Caco-2 (cell line): ENCODE results near the gene NRXN2. TPM values are rescaled to one million over a fixed set of nuclear protein-coding genes. Genes with fewer than 3 reads are reported as not detected.

Experiments
- BruUV-seq: library from RNA; stranded (reverse); fragments of 400-500 nt; replicated peaks from 2 replicates; lab custom pipeline; 2021; lab: Mats Ljungman, UMichigan
- CTCF ChIA-PET: fragments of 300-600 bp; sonication (Branson Sonifier 250); formaldehyde crosslinking; loops from one replicate; lab custom pipeline; 2022; ENCODE audit warnings: antibody characterized with exemption; lab: Charles Lee
- POLR2A ChIA-PET: fragments of 300-600 bp; sonication (Branson Sonifier 250); formaldehyde crosslinking; loops from one replicate; lab custom pipeline; 2022; ENCODE audit warnings: antibody characterized with exemption; lab: Charles Lee
- DNase-seq, 2 experiments: peaks; one replicate each; pipeline versions ENCODE4 v3.0.0 to v3.0.0-alpha.2; 2020 to 2022
- H3K27me3 ChIP-seq: replicated peaks from 2 replicates; pipeline ENCODE4 v1.6.0; 2011; ENCODE audit warnings: low read length; ENCODE audit not compliant: control insufficient read depth, insufficient read depth
- H3K36me3 ChIP-seq: 2 replicates; pipeline ENCODE4 v1.5.1; 2011; ENCODE audit warnings: low read length; ENCODE audit not compliant: control insufficient read depth, insufficient read depth
- H3K4me1 ChIP-seq: fragments of 250-450 bp; sonication (Bioruptor Pico); 2 replicates; pipeline ENCODE4 v1.5.1; 2020; ENCODE audit warnings: mild to moderate bottlenecking
- H3K4me3 ChIP-seq: 2 replicates; pipeline ENCODE4 v1.5.1; 2011; ENCODE audit warnings: low read depth, mild to moderate bottlenecking, control low read depth, low read length
- H3K9me3 ChIP-seq: fragments of 250-450 bp; sonication (Bioruptor Pico); 2 replicates; pipeline ENCODE4 v1.5.1; 2020; ENCODE audit warnings: mild to moderate bottlenecking, moderate library complexity
- H3K27ac Mint-ChIP-seq: one replicate; pipeline ENCODE4 v1.8.0; 2022; ENCODE audit warnings: mixed read lengths; ENCODE audit not compliant: unreplicated experiment
- H3K27me3 Mint-ChIP-seq: one replicate; pipeline ENCODE4 v1.8.0; 2022; ENCODE audit warnings: mixed read lengths; ENCODE audit not compliant: insufficient read depth, unreplicated experiment
- H3K36me3 Mint-ChIP-seq: one replicate; pipeline ENCODE4 v1.8.0; 2022; ENCODE audit warnings: mild to moderate bottlenecking, mixed read lengths; ENCODE audit not compliant: insufficient read depth, unreplicated experiment
- H3K4me1 Mint-ChIP-seq: one replicate; pipeline ENCODE4 v1.8.0; 2022; ENCODE audit warnings: low read depth, mixed read lengths; ENCODE audit not compliant: unreplicated experiment
- H3K4me3 Mint-ChIP-seq: one replicate; pipeline ENCODE4 v1.8.0; 2022; ENCODE audit warnings: mild to moderate bottlenecking, moderate library complexity, mixed read lengths; ENCODE audit not compliant: unreplicated experiment
- H3K9me3 Mint-ChIP-seq: one replicate; pipeline ENCODE4 v1.8.0; 2022; ENCODE audit warnings: mixed read lengths; ENCODE audit not compliant: unreplicated experiment
- CTCF ChIP-seq, 2 experiments: fragments of 200-600 bp in 1 of 2; IDR thresholded peaks; 1 replicate in 1 of 2; 2 replicates in 1 of 2; pipeline versions ENCODE4 v1.5.1 to v1.8.0; 2011 to 2022; ENCODE audit warnings: antibody characterized with exemption in 1 of 2, control low read depth in 1 of 2, inconsistent platforms in 1 of 2, low read depth in 1 of 2, low read length in 1 of 2, mild to moderate bottlenecking in 1 of 2, moderate library complexity in 1 of 2; ENCODE audit not compliant: insufficient read depth in 1 of 2, severe bottlenecking in 1 of 2, unreplicated experiment in 1 of 2
- intact Hi-C: fragments of 100-400 bp; cut with micrococcal nuclease; formaldehyde crosslinking; loops from one replicate; pipeline ENCODE4 v1.10.0; 2022; ENCODE audit not compliant: unreplicated experiment
- total RNA-seq: library from RNA; stranded (reverse); gene quantifications from 2 replicates; pipeline ENCODE4 v1.2.3, GENCODE V29; 2022

Gene NRXN2
- total RNA-seq, 1 experiment from 2014 or later: 7.6 TPM

- Histone ChIP-seq H3K4me1 (no peaks in the 10 kb centered on the region), H3K27me3 (no peaks in the 10 kb centered on the region), H3K4me3 (no peak overlapping the region), H3K9me3 (no peaks in the 10 kb centered on the region), H3K36me3 (no peaks in the 10 kb centered on the region)
- BruUV-seq: no TSS peak
- CTCF ChIA-PET: no interaction called here
- H3K36me3 Mint-ChIP-seq: no peaks in the 10 kb centered on the region
- no peak overlapping the region for H3K27ac Mint-ChIP-seq
- POLR2A ChIA-PET: no interaction called here
- no peaks in the 10 kb centered on the region for H3K4me1 Mint-ChIP-seq
- no peaks in the 10 kb centered on the region for H3K9me3 Mint-ChIP-seq
- H3K27me3 Mint-ChIP-seq: no peaks in the 10 kb centered on the region
- no peak for TF ChIP-seq CTCF (IDR thresholded peaks at IDR 0.05; ENCODE audit: insufficient read depth in 1 of 2, low read depth in 1 of 2, low read length in 1 of 2, severe bottlenecking in 1 of 2, unreplicated experiment in 1 of 2)
- no peak overlapping the region for H3K4me3 Mint-ChIP-seq
- intact Hi-C loops: no loop called here
- no peak for DNase-seq
These were observed 115.5 kb downstream of the NRXN2 start for GRCh38 chr11:64607381-64607985.

GRCh38 chr11:64606796-64607380 lies 116.1 kb downstream of the NRXN2 start:
- no peaks in the 10 kb centered on the region for H3K4me1 Mint-ChIP-seq
- H3K36me3 Mint-ChIP-seq: no peaks in the 10 kb centered on the region
- Histone ChIP-seq H3K27me3 (no peaks in the 10 kb centered on the region), H3K4me1 (no peaks in the 10 kb centered on the region), H3K9me3 (no peaks in the 10 kb centered on the region), H3K36me3 (no peaks in the 10 kb centered on the region), H3K4me3 (no peak overlapping the region)
- no TSS peak for BruUV-seq
- CTCF ChIA-PET: no interaction called here
- no peak for DNase-seq
- no peaks in the 10 kb centered on the region for H3K9me3 Mint-ChIP-seq
- intact Hi-C loops: no loop called here
- no peak for TF ChIP-seq CTCF (IDR thresholded peaks at IDR 0.05; ENCODE audit: insufficient read depth in 1 of 2, low read depth in 1 of 2, low read length in 1 of 2, severe bottlenecking in 1 of 2, unreplicated experiment in 1 of 2)
- no peak overlapping the region for H3K4me3 Mint-ChIP-seq
- no peak overlapping the region for H3K27ac Mint-ChIP-seq
- no peaks in the 10 kb centered on the region for H3K27me3 Mint-ChIP-seq
- POLR2A ChIA-PET: no interaction called here

DNA sequence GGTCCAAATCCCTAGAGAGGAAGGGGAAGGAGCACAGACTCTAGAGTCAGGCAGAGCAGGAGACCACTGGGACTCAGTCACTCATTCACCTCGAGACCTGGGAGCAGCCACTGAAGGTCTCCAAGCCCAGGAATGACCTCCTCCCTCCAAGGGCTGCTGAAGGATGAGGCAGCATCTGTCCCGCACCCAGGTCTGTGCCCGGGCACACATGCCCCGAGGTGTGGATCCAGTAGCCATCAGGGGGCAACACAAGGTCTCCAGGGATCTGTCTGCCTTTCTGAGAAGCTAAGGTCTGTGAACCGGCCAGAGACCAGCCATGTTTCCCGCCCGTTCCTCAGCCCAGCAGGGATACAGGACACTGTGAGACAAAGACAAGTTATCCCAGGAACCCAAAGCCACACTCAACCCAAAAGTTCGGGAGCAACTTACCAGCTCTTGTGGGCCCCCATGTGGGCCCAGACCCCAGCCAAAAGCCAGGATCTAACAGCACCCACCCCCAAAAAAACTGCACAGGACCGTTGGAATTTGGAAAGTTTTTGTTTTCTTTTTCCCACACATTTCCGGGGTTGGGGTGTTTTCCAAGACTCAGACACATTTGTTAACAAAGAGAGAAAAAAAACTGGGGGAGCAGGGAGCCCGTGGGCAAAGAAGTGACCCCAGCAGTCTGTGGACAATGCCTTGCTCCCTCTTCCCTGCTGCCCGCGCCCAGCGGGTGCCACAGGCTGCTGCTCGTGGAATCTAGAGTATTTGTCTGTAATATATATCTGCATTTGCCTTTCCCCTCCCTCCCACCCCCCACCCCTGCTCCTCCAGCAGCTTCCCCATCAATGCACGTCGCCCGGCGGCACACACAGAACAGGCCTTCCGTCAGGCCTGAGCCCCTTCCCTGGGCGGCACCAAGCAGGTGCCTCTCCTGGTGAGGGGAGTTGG lies 117.1 kb downstream of the NRXN2 start:
- Mint-ChIP-seq H3K4me3 (no peak overlapping the region), H3K36me3 (no peaks in the 10 kb centered on the region), H3K4me1 (no peaks in the 10 kb centered on the region), H3K27ac (no peak overlapping the region), H3K9me3 (no peaks in the 10 kb centered on the region), H3K27me3 (no peaks in the 10 kb centered on the region)
- H3K9me3 ChIP-seq: no peaks in the 10 kb centered on the region
- intact Hi-C loops: no loop called here
- H3K4me3 ChIP-seq: no peak overlapping the region
- no peak for TF ChIP-seq CTCF (IDR thresholded peaks at IDR 0.05; ENCODE audit: insufficient read depth in 1 of 2, low read depth in 1 of 2, low read length in 1 of 2, severe bottlenecking in 1 of 2, unreplicated experiment in 1 of 2)
- DNase-seq: no peak
- ChIA-PET CTCF (interaction anchor here (0.9 kb wide), 1 partner anchor 45 kb away, joined by 3 read pairs; no protein-coding TSS in a partner anchor), POLR2A (no interaction called here)
- no peaks in the 10 kb centered on the region for H3K4me1 ChIP-seq
- no peaks in the 10 kb centered on the region for H3K27me3 ChIP-seq
- no TSS peak for BruUV-seq
- H3K36me3 ChIP-seq: no peaks in the 10 kb centered on the region
